Nephron progenitor cell (in vitro differentiated cells): ENCODE data around the gene LRRC8C.

Experiments
- DNase-seq: peaks from one replicate; pipeline ENCODE4 v3.0.0; 2021
- H3K27ac Mint-ChIP-seq: 2 replicates; pipeline ENCODE4 v1.8.0; 2021; ENCODE audit warnings: mild to moderate bottlenecking, moderate library complexity, mixed read lengths
- H3K27me3 Mint-ChIP-seq: 2 replicates; pipeline ENCODE4 v1.8.0; 2021; ENCODE audit warnings: mild to moderate bottlenecking, low read depth, mixed read lengths; ENCODE audit not compliant: poor library complexity
- H3K36me3 Mint-ChIP-seq: 2 replicates; pipeline ENCODE4 v1.8.0; 2021; ENCODE audit warnings: low read depth, mixed read lengths
- H3K4me1 Mint-ChIP-seq: 2 replicates; pipeline ENCODE4 v1.8.0; 2021; ENCODE audit warnings: mixed read lengths
- H3K4me3 Mint-ChIP-seq: 2 replicates; pipeline ENCODE4 v1.8.0; 2021; ENCODE audit warnings: mild to moderate bottlenecking, moderate library complexity, mixed read lengths
- H3K9me3 Mint-ChIP-seq: 2 replicates; pipeline ENCODE4 v1.8.0; 2021; ENCODE audit warnings: mild to moderate bottlenecking, moderate library complexity, mixed read lengths
- TF ChIP-seq, protein P1 (sequence below): fragments of 200-600 bp; sonication (generic); IDR thresholded peaks from 2 replicates; pipeline ENCODE4 v1.5.0; 2021; ENCODE audit warnings: antibody characterized with exemption

LRRC8C gene

GRCh38 chr1:89609781-89610456, 23.0 kb upstream of the LRRC8C start:
- H3K4me1 Mint-ChIP-seq = no peaks in the 10 kb centered on the region
- peaks cover 4% of the 10 kb centered on the region for H3K36me3 Mint-ChIP-seq
- DNase-seq = no peak
- peaks cover 5% of the 10 kb centered on the region for H3K27me3 Mint-ChIP-seq
- H3K4me3 Mint-ChIP-seq = no peak overlapping the region
- TF ChIP-seq, protein P1, sequence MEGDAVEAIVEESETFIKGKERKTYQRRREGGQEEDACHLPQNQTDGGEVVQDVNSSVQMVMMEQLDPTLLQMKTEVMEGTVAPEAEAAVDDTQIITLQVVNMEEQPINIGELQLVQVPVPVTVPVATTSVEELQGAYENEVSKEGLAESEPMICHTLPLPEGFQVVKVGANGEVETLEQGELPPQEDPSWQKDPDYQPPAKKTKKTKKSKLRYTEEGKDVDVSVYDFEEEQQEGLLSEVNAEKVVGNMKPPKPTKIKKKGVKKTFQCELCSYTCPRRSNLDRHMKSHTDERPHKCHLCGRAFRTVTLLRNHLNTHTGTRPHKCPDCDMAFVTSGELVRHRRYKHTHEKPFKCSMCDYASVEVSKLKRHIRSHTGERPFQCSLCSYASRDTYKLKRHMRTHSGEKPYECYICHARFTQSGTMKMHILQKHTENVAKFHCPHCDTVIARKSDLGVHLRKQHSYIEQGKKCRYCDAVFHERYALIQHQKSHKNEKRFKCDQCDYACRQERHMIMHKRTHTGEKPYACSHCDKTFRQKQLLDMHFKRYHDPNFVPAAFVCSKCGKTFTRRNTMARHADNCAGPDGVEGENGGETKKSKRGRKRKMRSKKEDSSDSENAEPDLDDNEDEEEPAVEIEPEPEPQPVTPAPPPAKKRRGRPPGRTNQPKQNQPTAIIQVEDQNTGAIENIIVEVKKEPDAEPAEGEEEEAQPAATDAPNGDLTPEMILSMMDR = no peak
- no peaks in the 10 kb centered on the region for H3K9me3 Mint-ChIP-seq
- no peak overlapping the region for H3K27ac Mint-ChIP-seq

DNA sequence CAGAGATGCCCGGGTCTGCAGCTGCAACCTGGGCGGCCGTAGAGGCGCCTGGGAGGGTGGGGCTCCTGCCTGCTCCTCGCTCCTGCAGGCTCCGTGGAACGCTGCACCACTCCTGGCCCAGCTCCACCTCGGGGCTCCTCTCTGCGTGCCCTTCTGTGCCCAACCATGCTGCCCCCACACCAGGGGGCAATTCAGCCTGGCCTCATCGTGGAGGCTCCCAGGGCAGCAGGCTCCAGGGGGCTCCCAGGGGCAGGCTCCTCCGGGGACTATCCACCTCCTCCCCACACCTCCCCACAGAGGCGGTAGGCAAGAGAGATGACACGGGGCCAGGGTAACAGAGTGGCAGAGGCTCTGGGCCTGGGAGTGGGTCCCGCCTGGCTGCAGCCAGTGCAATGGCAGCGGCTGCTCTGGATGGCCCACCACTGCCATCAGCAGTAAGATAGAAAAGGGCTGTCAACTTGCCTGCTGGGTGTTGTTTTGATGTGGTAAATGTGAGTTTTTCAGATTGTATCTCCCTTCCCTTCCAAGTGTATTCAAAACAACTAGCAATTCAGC, 22.4 kb upstream of the LRRC8C start:
- Mint-ChIP-seq H3K27me3 (peaks cover 5% of the 10 kb centered on the region), H3K27ac (no peak overlapping the region), H3K36me3 (peaks cover 4% of the 10 kb centered on the region), H3K4me1 (no peaks in the 10 kb centered on the region), H3K4me3 (no peak overlapping the region), H3K9me3 (no peaks in the 10 kb centered on the region)
- DNase-seq = no peak
- TF ChIP-seq, protein P1 = no peak

DNA sequence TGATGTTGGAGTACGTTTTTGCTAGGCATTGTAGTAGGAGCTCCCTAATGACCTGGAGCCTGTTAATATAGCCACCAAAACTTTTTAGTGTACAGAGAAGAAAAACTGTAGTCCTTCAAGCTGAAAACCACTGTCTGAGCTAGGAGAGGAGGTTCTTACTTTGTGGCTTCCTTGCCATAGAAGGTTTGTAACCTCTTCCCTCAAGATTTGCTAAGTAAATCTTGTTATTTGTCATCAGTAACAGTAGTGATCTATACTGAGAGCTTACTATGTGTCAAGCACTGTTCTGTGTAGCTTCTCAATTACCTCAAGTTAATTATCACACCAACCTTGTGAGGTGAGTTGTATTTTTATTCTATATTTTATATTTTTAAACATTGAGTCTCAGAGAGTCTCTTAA, 21.2 kb upstream of the LRRC8C start:
- Mint-ChIP-seq H3K27me3 (peaks cover 5% of the 10 kb centered on the region), H3K27ac (no peak overlapping the region), H3K4me3 (no peak overlapping the region), H3K36me3 (peaks cover 4% of the 10 kb centered on the region), H3K4me1 (no peaks in the 10 kb centered on the region), H3K9me3 (no peaks in the 10 kb centered on the region)
- no peak for DNase-seq
- TF ChIP-seq, protein P1 = no peak

GRCh38 chr1:89613928-89614327, 19.0 kb upstream of the LRRC8C start:
- no peak for DNase-seq
- peaks cover 15% of the 10 kb centered on the region for H3K36me3 Mint-ChIP-seq
- H3K27me3 Mint-ChIP-seq = peaks cover 7% of the 10 kb centered on the region
- no peak overlapping the region for H3K4me3 Mint-ChIP-seq
- no peak overlapping the region for H3K27ac Mint-ChIP-seq
- TF ChIP-seq, protein P1 = no peak
- H3K9me3 Mint-ChIP-seq = peaks cover 9% of the 10 kb centered on the region
- no peaks in the 10 kb centered on the region for H3K4me1 Mint-ChIP-seq

- peaks cover 14% of the 10 kb centered on the region for H3K36me3 Mint-ChIP-seq
- peak; percentile 19 for DNase-seq
- no peak overlapping the region for H3K27ac Mint-ChIP-seq
- H3K4me1 Mint-ChIP-seq = no peaks in the 10 kb centered on the region
- TF ChIP-seq, protein P1 = peak; percentile 31
- H3K9me3 Mint-ChIP-seq = peaks cover 12% of the 10 kb centered on the region
- H3K27me3 Mint-ChIP-seq = peaks cover 3% of the 10 kb centered on the region
- H3K4me3 Mint-ChIP-seq = no peak overlapping the region
These were observed 17.0 kb upstream of the LRRC8C start for GRCh38 chr1:89615676-89616598.
